Lower lobe of right lung (tissue), 2 donors: ENCODE data around the gene LIN37. TPM values are rescaled to one million over a fixed set of nuclear protein-coding genes. Genes with fewer than 3 reads are reported as not detected.

Experiments used
- ATAC-seq, 2 donors: fragments of 200-7000 bp; cut with Tn5 transposase; one replicate each; pipeline ENCODE4 v1.9.1; 2020 to 2022; ENCODE audit warnings: mild to moderate bottlenecking in 2 of 2, moderate library complexity in 2 of 2
- DNase-seq: peaks from one replicate; pipeline ENCODE4 v3.0.0-alpha.2; 2020
- H3K27ac ChIP-seq: fragments of 200-600 bp; one replicate; pipeline ENCODE4 v1.8.0; 2022
- H3K27me3 ChIP-seq: fragments of 200-600 bp; one replicate; pipeline ENCODE4 v1.8.0; 2022; ENCODE audit warnings: low read depth
- H3K36me3 ChIP-seq: fragments of 200-600 bp; one replicate; pipeline ENCODE4 v1.8.0; 2022; ENCODE audit warnings: mild to moderate bottlenecking
- H3K4me1 ChIP-seq: fragments of 200-600 bp; one replicate; pipeline ENCODE4 v1.8.0; 2022
- H3K4me3 ChIP-seq: fragments of 200-600 bp; one replicate; pipeline ENCODE4 v1.8.0; 2022; ENCODE audit warnings: mild to moderate bottlenecking
- H3K9me3 ChIP-seq: fragments of 200-600 bp; one replicate; pipeline ENCODE4 v1.8.0; 2022
- intact Hi-C: fragments of 100-400 bp; cut with DNase I; formaldehyde crosslinking; loops from one replicate; pipeline ENCODE4 v1.11.0; 2022
- total RNA-seq: library from RNA; stranded (reverse); fragmentation: NEBNext Ultra II Directional; extraction: Animal tissue kit (Norgen Biotek cat#: 25700); gene quantifications from one replicate; pipeline ENCODE4 v1.2.1, GENCODE V29; 2021
- TF ChIP-seq, protein P1 (sequence below): fragments of 200-600 bp; IDR thresholded peaks from one replicate; pipeline ENCODE4 v1.8.0; 2022; ENCODE audit warnings: antibody characterized with exemption, mild to moderate bottlenecking
- donor health status: DM: no; HTN: yes; CAD: no; lungs with severe emphysema.

Gene LIN37
- total RNA-seq, 1 donor from 2014 or later, result 7.2 TPM

DNA sequence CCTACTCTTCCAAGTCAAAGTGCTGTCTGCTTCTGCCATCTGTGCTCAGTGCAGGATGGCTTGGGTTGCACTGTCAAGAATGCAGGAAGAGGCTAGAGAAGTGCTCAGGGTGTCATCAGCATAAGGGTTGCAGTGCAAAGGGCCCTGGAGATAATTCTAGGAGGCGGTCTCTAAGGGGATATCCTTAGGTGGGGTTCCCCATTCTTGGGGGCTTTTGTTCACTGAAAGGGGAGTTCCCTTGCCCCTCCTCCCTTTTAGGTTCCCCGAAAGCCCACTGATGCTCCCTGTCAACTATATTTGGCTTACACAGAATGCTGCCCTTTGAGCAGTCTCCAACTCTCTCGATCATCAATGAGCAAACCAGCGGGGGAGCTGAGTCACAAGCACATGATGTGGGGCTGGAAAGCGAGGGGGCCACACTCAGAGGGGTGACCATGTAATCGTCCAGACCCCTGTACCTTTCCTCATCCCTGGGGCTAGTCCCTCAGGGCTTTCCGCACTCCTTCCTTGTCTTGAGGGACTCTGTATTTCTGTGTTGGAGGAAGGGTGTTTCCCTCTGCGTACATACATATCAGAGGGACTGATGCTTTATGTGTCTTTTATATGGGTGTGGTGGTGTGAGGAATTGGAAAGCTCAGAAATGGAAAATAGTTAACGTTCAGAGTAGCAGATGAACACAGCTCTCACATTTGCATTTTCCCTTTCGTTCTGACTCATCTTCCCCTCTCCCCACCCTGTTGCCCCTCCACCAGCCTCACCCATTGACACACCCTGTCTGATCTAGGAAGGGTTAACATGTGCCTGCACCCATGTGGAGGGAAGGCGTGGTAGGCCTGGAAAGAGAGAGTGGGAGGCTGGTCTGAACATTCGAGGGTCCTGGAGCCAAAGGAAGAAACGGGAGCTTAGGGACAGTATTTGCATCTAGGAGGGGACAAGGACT lies 37.3 kb upstream of the LIN37 start:
- DNase-seq (no peak), ATAC-seq (no peak)
- intact Hi-C loops, result no loop called here
- Histone ChIP-seq H3K27me3 (no peaks in the 10 kb centered on the region), H3K36me3 (no peaks in the 10 kb centered on the region), H3K9me3 (no peaks in the 10 kb centered on the region), H3K27ac (no peak overlapping the region), H3K4me1 (peaks cover 9% of the 10 kb centered on the region), H3K4me3 (no peak overlapping the region)
- TF ChIP-seq, protein P1, sequence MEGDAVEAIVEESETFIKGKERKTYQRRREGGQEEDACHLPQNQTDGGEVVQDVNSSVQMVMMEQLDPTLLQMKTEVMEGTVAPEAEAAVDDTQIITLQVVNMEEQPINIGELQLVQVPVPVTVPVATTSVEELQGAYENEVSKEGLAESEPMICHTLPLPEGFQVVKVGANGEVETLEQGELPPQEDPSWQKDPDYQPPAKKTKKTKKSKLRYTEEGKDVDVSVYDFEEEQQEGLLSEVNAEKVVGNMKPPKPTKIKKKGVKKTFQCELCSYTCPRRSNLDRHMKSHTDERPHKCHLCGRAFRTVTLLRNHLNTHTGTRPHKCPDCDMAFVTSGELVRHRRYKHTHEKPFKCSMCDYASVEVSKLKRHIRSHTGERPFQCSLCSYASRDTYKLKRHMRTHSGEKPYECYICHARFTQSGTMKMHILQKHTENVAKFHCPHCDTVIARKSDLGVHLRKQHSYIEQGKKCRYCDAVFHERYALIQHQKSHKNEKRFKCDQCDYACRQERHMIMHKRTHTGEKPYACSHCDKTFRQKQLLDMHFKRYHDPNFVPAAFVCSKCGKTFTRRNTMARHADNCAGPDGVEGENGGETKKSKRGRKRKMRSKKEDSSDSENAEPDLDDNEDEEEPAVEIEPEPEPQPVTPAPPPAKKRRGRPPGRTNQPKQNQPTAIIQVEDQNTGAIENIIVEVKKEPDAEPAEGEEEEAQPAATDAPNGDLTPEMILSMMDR, result no peak

DNA sequence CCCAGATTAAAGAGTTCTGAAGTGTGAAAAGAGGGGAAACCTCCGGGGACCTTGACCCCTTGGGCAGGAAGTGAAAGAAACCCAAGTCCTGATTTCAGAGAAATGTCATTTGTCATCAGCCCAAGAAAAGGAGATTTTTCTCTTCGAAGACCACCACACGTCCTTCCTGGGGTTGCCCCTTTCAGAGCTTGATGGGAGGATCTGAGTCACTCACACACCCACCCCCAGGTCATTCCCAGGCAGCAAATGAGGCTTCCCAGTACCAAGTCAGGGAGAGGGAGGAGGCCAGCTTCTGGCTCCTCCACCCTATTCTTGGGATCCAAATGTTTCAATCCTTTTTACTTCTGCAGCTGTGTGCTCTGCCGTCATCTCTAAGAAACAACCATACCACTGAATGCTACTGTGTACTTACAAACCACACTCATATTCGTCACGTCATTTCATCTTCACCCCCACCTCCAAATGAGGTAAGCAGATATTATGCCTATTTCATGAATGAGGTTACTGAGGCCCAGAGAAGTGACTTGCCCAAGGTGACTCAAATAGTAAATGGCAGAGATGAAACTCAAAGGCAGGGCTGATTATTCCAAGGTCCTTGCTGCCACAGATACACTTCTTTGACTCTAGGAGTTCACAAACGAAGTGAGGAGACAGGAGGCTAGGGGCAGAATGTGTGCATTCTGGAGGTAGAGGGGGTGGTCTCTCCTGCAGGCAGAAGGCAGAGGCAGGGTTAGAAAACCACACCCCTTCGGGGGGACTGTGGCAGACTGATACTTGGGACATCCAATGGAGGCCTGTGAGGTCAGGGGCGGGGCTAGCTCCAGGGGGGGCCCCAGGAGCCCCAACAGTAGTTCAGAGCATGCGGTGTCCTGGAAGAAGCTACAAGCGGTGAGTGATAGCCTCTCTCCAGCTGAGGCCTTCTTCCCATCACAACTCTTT lies 35.5 kb upstream of the LIN37 start:
- H3K36me3 ChIP-seq, result no peaks in the 10 kb centered on the region
- H3K4me3 ChIP-seq, result no peak overlapping the region
- no peaks in the 10 kb centered on the region for H3K9me3 ChIP-seq
- intact Hi-C loops, result no loop called here
- peaks cover 11% of the 10 kb centered on the region for H3K4me1 ChIP-seq
- ATAC-seq, result no peak
- DNase-seq, result no peak
- H3K27ac ChIP-seq, result no peak overlapping the region
- H3K27me3 ChIP-seq, result no peaks in the 10 kb centered on the region
- TF ChIP-seq, protein P1, result no peak

DNA sequence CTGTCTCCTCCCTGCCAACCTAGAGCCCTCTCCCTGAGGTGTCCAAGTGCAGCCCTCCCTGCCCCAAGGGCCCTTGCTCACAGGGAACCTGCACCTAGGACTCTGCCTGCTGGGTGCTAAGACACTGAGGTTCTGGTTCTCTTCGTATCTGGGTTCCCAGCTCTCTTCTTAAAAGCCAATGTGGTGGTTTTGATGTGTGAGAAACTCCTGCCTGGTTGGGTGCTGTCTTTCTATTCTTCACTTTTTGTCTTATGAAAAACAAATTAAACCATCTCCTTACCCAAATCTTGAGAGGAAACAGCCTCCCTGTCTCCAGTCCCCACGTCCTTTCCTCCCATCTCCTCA lies 34.9 kb upstream of the LIN37 start:
- peaks cover 12% of the 10 kb centered on the region for H3K4me1 ChIP-seq
- DNase-seq (no peak), ATAC-seq (no peak)
- no peaks in the 10 kb centered on the region for H3K9me3 ChIP-seq
- no peak overlapping the region for H3K27ac ChIP-seq
- no peaks in the 10 kb centered on the region for H3K27me3 ChIP-seq
- intact Hi-C loops, result no loop called here
- H3K36me3 ChIP-seq, result no peaks in the 10 kb centered on the region
- TF ChIP-seq, protein P1, result no peak
- H3K4me3 ChIP-seq, result no peak overlapping the region

DNA sequence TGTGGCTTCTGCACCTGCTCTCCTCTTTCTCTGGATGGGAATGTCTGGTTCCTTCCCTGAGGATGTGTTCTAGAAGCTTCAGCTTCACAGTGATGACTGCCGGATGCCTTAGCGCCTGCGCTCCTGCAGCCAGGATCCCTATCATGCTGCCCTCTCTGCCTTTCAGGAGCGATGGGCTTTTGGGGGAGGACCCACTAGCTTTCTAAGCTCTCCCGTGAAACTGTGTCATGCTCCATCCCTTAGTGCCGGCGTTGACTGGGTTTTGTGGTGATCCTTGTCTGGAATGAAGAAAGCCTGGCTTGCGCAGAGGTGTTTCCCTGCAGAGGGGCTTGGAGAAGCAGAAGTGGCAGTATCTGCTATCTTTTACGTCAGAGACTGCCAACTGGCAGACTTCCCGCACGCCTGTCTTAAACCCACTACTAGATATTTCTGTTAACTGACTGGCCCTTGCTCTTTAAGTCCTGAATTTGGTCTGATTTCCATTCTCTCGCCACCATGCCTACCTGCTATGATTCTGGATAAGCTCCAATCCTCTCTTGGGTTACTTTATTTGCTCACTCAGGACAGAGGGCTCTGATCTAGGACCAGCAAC lies 34.4 kb upstream of the LIN37 start:
- TF ChIP-seq, protein P1, result no peak
- Histone ChIP-seq H3K4me3 (no peak overlapping the region), H3K9me3 (no peaks in the 10 kb centered on the region), H3K36me3 (no peaks in the 10 kb centered on the region), H3K27ac (no peak overlapping the region), H3K27me3 (no peaks in the 10 kb centered on the region), H3K4me1 (peaks cover 17% of the 10 kb centered on the region)
- no peak for ATAC-seq
- no peak for DNase-seq
- intact Hi-C loops, result no loop called here

DNA sequence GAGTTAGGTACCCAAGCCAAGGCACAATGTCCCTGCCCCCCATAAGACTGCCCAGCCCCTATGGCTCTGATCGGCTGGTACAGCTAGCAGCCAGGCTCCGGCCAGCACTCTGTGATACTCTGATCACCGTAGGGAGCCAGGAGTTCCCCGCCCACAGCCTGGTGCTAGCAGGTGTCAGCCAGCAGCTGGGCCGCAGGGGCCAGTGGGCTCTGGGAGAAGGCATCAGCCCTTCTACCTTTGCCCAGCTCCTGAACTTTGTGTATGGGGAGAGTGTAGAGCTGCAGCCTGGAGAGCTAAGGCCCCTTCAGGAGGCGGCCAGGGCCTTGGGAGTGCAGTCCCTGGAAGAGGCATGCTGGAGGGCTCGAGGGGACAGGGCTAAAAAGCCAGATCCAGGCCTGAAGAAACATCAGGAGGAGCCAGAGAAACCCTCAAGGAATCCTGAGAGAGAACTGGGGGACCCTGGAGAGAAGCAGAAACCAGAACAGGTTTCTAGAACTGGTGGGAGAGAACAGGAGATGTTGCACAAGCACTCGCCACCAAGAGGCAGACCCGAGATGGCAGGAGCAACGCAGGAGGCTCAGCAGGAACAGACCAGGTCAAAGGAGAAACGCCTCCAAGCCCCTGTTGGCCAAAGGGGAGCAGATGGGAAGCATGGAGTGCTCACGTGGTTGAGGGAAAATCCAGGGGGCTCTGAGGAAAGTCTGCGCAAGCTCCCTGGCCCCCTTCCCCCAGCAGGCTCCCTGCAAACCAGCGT lies 33.6 kb upstream of the LIN37 start:
- H3K4me1 ChIP-seq, result peaks cover 25% of the 10 kb centered on the region
- H3K9me3 ChIP-seq, result no peaks in the 10 kb centered on the region
- no peak for ATAC-seq
- no peak for DNase-seq
- H3K27ac ChIP-seq, result peak overlapping the region; percentile 28
- intact Hi-C loops, result no loop called here
- no peaks in the 10 kb centered on the region for H3K27me3 ChIP-seq
- no peak overlapping the region for H3K4me3 ChIP-seq
- TF ChIP-seq, protein P1, result no peak
- H3K36me3 ChIP-seq, result peaks cover 2% of the 10 kb centered on the region
